ENCODE measurements around the gene E2F2.

DNA sequence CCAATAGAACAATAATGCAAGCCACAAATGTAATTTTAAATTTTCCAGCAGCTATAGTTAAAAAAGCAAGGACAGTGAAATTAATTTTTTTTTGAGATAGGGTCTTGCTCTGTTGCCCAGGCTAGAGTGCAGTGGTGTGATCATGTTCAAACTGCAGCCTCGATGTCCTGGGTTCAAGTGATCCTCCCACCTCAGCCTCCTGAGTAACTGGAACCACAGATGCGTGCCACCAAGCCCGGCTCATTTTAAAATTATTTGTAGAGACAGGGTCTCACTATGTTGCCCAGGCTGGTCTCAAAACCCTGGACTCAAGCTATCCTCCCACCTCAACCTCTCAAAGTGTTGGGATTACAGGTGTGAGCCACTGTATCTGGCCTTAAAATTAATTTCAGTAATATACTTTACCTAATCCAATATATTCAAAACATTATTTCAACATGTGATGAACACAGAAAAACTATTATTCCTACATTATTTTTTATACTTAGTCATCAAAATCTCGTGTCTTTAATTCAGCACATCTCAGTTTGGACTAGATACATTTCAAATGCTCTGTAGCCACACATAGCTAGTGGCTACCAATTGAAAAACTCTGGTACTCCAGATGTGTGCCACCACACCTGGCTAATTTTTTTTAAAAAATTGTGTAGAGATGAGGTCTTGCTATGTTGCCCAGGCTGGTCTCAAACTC is 39.1 kb upstream of the E2F2 start:
- TF ChIP-seq POLR2A (IDR thresholded peaks at IDR 0.05; ENCODE audit: extremely low read depth, insufficient read length) (no peak), CTCF (IDR thresholded peaks at IDR 0.05; ENCODE audit: low read depth, low read length) (no peak)
